OCI-LY3 (cell line): Measurements from ENCODE around the gene KRT14.

Experiments
- H2AFZ ChIP-seq: fragments of 200-600, 300-600 bp; shearing (Covaris generic); 2 replicates; pipeline ENCODE4 v1.6.0; 2014; ENCODE audit warnings: antibody characterized with exemption, low read depth, low read length
- H3K27ac ChIP-seq: fragments of 200-600, 300-600 bp; sonication (generic); 2 replicates; pipeline ENCODE4 v1.5.1; 2014; ENCODE audit warnings: mild to moderate bottlenecking, low read length, moderate library complexity, mixed read lengths
- H3K27me3 ChIP-seq: fragments of 200-600, 300-600 bp; sonication (generic); 2 replicates; pipeline ENCODE4 v1.6.1; 2014; ENCODE audit warnings: low read depth, low read length, mixed read lengths
- H3K36me3 ChIP-seq: fragments of 200-600, 300-600 bp; sonication (generic); replicated peaks from 2 replicates; pipeline ENCODE3; 2014; ENCODE audit warnings: low read depth, low read length, mixed read lengths
- H3K4me1 ChIP-seq: fragments of 300-600, 200-600 bp; sonication (generic); 2 replicates; pipeline ENCODE4 v1.6.1; 2014; ENCODE audit warnings: low read length, mixed read lengths
- H3K4me2 ChIP-seq: fragments of 200-600, 300-600 bp; sonication (generic); 2 replicates; pipeline ENCODE4 v1.6.1; 2014; ENCODE audit warnings: low read length, mixed read lengths
- H3K4me3 ChIP-seq: fragments of 300-600, 200-600 bp; sonication (generic); 2 replicates; pipeline ENCODE4 v1.5.1; 2014; ENCODE audit warnings: antibody characterized with exemption, mild to moderate bottlenecking, low read length, moderate library complexity
- H3K79me2 ChIP-seq: fragments of 300-600, 200-600 bp; shearing (Covaris generic); 2 replicates; pipeline ENCODE4 v1.6.1; 2014; ENCODE audit warnings: mild to moderate bottlenecking, low read length, mixed read lengths
- H3K9ac ChIP-seq: fragments of 300-600, 200-600 bp; shearing (Covaris generic); 2 replicates; pipeline ENCODE4 v1.6.0; 2014; ENCODE audit warnings: mild to moderate bottlenecking, low read length, moderate library complexity
- H3K9me3 ChIP-seq: fragments of 200-600, 300-600 bp; shearing (Covaris generic); 2 replicates; pipeline ENCODE4 v1.6.1; 2014; ENCODE audit warnings: low read length, mixed read lengths; ENCODE audit not compliant: insufficient read depth
- H4K20me1 ChIP-seq: fragments of 200-600, 300-600 bp; sonication (generic); 2 replicates; pipeline ENCODE4 v1.6.1; 2016; ENCODE audit warnings: low read length, mixed read lengths; ENCODE audit not compliant: insufficient read depth
- EZH2phosphoT487 ChIP-seq: fragments of 200-600 bp; shearing (Covaris generic); IDR thresholded peaks from 2 replicates; pipeline ENCODE4 v1.6.1; 2018; ENCODE audit warnings: antibody characterized with exemption, mixed run types, low read depth
- TF ChIP-seq, protein P1 (sequence below): fragments of 200-600, 300-600 bp; sonication (generic); IDR thresholded peaks from 2 replicates; pipeline ENCODE4 v1.5.1; 2014; ENCODE audit warnings: antibody characterized with exemption, low read length, low read depth

Gene KRT14

DNA sequence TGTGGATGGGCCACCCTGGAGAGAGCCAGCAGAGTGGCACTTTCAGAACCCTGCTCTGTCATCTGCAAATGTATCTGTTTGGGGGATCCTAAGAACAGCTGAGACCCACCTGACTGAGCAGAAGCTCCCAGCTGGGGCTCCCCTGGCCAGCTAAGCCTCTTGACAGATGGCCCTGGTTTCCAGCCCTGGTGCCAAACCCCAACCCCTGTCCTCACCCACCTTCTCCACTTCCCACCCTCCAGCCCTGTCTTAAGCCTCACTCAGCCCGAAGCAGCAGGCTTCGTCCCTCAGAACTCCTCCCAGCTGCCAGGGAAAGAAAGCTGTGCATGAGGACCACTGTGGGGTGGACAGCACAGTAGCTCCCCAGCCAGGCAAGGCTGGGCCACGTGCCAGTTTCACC is 11.4 kb downstream of the KRT14 start:
- H3K36me3 ChIP-seq = no peaks in the 10 kb centered on the region
- no peak overlapping the region for H2AFZ ChIP-seq
- no peak overlapping the region for H3K4me3 ChIP-seq
- H3K79me2 ChIP-seq = no peaks in the 10 kb centered on the region
- H3K9me3 ChIP-seq = no peaks in the 10 kb centered on the region
- no peaks in the 10 kb centered on the region; the same call in 1 of the 2 replicates for H3K4me1 ChIP-seq
- no peak overlapping the region for H3K4me2 ChIP-seq
- no peak for TF ChIP-seq EZH2phosphoT487
- TF ChIP-seq, protein P1, sequence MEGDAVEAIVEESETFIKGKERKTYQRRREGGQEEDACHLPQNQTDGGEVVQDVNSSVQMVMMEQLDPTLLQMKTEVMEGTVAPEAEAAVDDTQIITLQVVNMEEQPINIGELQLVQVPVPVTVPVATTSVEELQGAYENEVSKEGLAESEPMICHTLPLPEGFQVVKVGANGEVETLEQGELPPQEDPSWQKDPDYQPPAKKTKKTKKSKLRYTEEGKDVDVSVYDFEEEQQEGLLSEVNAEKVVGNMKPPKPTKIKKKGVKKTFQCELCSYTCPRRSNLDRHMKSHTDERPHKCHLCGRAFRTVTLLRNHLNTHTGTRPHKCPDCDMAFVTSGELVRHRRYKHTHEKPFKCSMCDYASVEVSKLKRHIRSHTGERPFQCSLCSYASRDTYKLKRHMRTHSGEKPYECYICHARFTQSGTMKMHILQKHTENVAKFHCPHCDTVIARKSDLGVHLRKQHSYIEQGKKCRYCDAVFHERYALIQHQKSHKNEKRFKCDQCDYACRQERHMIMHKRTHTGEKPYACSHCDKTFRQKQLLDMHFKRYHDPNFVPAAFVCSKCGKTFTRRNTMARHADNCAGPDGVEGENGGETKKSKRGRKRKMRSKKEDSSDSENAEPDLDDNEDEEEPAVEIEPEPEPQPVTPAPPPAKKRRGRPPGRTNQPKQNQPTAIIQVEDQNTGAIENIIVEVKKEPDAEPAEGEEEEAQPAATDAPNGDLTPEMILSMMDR = no peak
- H4K20me1 ChIP-seq = no peaks in the 10 kb centered on the region
- H3K9ac ChIP-seq = no peak overlapping the region
- no peak overlapping the region for H3K27ac ChIP-seq
- H3K27me3 ChIP-seq = peaks cover 26% of the 10 kb centered on the region

DNA sequence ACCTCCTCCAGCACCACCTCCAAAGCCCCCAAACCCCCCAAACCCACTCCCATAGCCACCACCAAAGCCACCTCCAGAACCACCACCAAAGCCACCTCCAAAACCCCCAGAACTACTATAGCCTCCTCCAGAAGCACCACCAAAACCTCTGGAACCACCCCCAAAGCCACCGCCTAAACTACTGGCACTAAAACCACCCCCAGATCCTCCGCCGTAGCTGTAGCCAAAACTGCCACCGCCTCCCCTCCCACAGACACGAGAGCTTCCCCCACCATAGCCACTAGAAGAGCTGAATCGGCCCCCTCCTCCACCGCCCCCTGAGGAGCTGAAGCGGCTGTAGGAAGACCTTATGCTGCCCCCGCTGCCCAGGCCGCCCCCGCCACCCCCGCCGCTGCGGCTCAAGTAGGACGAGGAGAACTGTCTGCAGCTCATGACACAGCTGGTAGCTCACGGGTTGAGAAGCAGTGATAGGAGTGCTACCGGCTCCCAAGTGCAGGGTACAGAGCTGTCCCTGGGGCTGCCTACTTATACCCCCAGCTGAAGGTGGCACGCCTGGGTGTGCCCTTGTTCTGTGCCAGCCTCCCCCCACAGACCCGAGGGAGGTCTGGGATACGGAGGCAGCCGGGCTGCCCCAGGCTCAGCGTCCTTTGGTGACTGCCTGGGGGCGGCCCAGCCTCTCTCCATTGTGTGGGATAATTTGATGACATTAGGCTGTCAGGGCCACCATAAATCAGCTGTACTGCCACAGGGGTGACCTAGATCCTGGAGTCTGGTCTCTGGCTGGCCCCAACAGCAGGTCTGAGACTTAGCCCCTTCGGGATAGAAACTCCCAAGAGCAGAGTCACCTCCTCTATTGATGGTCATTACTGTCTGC is 14.9 kb downstream of the KRT14 start, which contains the start of gene KRT9:
TSS of gene KRT9 (minus strand) at position 499 of the 874 bp plus-strand sequence. CDS start at position 432, 67 bp downstream.
- H3K27ac ChIP-seq = no peak within 1 kb of the TSS
- H3K4me2 ChIP-seq = no peak within 1 kb of the TSS
- no peak within 1 kb of the TSS for H3K4me3 ChIP-seq
- no peaks in the 10 kb centered on the region for H3K4me1 ChIP-seq
- no peaks in the 10 kb centered on the region for H3K36me3 ChIP-seq
- no peaks in the 10 kb centered on the region for H4K20me1 ChIP-seq
- no peak within 1 kb of the TSS for H3K9ac ChIP-seq
- no peak within 1 kb of the TSS for H2AFZ ChIP-seq
- TF ChIP-seq, protein P1 = no peak
- TF ChIP-seq EZH2phosphoT487 = no peak
- no peaks in the 10 kb centered on the region for H3K79me2 ChIP-seq
- H3K9me3 ChIP-seq = no peaks in the 10 kb centered on the region
- H3K27me3 ChIP-seq = peaks cover 35% of the 10 kb centered on the region

DNA sequence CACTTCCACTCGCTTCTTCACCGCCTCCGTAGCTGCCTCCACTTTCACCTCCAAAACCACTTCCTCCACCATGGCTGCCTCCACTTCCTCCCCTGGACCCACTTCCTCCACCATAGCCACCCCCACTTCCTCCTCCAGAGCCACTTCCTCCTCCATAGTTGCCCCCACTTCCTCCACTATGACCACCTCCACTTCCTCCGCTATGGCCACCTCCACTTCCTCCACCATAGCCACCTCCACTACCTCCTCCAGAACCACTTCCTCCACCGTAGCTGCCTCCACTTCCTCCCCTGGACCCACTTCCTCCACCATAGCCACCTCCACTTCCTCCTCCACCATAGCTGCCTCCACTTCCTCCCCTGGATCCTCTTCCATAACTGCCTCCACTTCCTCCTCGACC is 19.4 kb downstream of the KRT14 start:
- peaks cover 47% of the 10 kb centered on the region for H3K27me3 ChIP-seq

DNA sequence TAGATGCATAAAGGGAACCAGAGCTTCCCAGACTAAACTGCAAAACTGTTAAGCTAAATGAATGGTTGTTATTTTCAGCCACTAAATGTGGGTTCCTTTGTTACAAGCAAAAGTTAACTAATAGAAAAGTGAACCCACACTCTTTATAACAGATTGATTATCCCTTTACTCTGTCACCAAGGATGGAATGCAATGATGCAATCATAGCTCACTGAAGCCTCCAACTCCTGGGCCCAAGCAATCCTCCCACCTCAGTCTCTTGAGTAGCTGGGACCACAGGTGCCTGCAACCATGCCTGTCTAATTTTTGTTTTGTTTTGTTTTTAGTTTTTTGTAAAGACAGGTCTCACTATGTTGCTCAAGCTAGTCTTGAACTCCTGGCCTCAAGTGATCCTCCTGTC is 21.4 kb downstream of the KRT14 start:
- H3K9me3 ChIP-seq = no peaks in the 10 kb centered on the region
- TF ChIP-seq, protein P1 = no peak
- no peak for TF ChIP-seq EZH2phosphoT487
- peaks cover 40% of the 10 kb centered on the region for H3K27me3 ChIP-seq
- no peaks in the 10 kb centered on the region for H3K36me3 ChIP-seq
- no peak overlapping the region for H3K4me3 ChIP-seq
- H2AFZ ChIP-seq = no peak overlapping the region
- no peak overlapping the region for H3K9ac ChIP-seq
- H3K27ac ChIP-seq = no peak overlapping the region
- no peaks in the 10 kb centered on the region for H4K20me1 ChIP-seq
- H3K4me2 ChIP-seq = no peak overlapping the region
- no peaks in the 10 kb centered on the region for H3K4me1 ChIP-seq
- no peaks in the 10 kb centered on the region for H3K79me2 ChIP-seq

More for the DNA sequence above, 19.4 kb downstream of the KRT14 start:
- H3K27ac ChIP-seq = no peak overlapping the region
- H2AFZ ChIP-seq = no peak overlapping the region
- no peaks in the 10 kb centered on the region for H3K4me1 ChIP-seq
- no peak overlapping the region for H3K9ac ChIP-seq
- no peak overlapping the region for H3K4me3 ChIP-seq
- H3K4me2 ChIP-seq = no peak overlapping the region
- no peaks in the 10 kb centered on the region for H3K36me3 ChIP-seq
- TF ChIP-seq EZH2phosphoT487 = no peak
- TF ChIP-seq, protein P1 = no peak
- H3K79me2 ChIP-seq = no peaks in the 10 kb centered on the region
- no peaks in the 10 kb centered on the region for H4K20me1 ChIP-seq
- no peaks in the 10 kb centered on the region for H3K9me3 ChIP-seq
